ENCODE measurements around the gene ILF3.

- TF ChIP-seq CTCF (conservative IDR thresholded peaks at IDR 0.05; ENCODE audit: low read length): peak; percentile 63
- TF ChIP-seq EZH2phosphoT487 (IDR thresholded peaks at IDR 0.05; ENCODE audit: borderline replicate concordance, low read depth, low read length): no peak
Measured at GRCh38 chr19:10655457-10656312, 1.5 kb downstream of the ILF3 start.

Measured in OCI-LY7 (cell line).